ENCODE measurements around the gene GPC5. TPM values are rescaled to one million over a fixed set of nuclear protein-coding genes. Genes with fewer than 3 reads are reported as not detected.

Gene GPC5
- total RNA-seq, 3 donors from 2014 or later, result 0.51 to 1.2 TPM; not detected in 1

DNA sequence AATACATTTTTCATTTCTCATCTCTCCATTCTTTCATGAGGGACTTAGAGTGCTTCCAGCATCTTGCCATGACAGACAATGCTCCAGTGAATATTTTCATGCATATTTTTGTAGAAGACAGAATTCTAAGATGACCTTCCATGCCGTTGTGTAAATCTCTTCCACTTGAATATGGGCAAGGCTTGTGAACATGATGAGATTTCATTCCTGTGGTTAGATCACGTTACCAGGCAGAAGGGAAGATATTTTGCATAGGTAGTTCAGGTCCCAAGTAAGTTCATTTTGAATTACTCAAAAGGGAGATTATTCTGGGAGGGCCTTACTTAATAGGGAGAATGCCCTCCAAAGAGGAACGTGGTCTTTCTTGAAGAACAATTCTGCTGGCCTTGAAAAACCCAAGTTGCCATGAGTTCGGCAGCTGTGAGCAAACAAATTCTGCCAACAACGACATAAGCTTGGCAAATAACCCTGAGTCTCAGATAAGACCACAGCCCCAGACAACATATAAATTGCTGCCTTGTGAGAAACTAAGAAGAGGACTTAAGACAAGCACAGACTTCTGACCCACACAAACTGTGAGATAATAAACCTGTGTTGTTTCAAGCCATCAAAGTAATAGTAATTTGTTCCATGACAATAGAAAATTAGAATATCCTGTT lies 1427.6 kb downstream of the GPC5 start:
- Histone ChIP-seq H3K9me3 (no peaks in the 10 kb centered on the region), H3K4me3 (no peak overlapping the region), H3K36me3 (ENCODE audit: low read depth) (no peaks in the 10 kb centered on the region), H3K4me1 (ENCODE audit: low read depth) (no peaks in the 10 kb centered on the region)
- intact Hi-C loops (cut with DNase I, micrococcal nuclease), result no loop called here
- DNase-seq (no peak), ATAC-seq (no peak)
- TF ChIP-seq, protein P1, sequence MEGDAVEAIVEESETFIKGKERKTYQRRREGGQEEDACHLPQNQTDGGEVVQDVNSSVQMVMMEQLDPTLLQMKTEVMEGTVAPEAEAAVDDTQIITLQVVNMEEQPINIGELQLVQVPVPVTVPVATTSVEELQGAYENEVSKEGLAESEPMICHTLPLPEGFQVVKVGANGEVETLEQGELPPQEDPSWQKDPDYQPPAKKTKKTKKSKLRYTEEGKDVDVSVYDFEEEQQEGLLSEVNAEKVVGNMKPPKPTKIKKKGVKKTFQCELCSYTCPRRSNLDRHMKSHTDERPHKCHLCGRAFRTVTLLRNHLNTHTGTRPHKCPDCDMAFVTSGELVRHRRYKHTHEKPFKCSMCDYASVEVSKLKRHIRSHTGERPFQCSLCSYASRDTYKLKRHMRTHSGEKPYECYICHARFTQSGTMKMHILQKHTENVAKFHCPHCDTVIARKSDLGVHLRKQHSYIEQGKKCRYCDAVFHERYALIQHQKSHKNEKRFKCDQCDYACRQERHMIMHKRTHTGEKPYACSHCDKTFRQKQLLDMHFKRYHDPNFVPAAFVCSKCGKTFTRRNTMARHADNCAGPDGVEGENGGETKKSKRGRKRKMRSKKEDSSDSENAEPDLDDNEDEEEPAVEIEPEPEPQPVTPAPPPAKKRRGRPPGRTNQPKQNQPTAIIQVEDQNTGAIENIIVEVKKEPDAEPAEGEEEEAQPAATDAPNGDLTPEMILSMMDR (IDR thresholded peaks at IDR 0.05), result no peak

DNA sequence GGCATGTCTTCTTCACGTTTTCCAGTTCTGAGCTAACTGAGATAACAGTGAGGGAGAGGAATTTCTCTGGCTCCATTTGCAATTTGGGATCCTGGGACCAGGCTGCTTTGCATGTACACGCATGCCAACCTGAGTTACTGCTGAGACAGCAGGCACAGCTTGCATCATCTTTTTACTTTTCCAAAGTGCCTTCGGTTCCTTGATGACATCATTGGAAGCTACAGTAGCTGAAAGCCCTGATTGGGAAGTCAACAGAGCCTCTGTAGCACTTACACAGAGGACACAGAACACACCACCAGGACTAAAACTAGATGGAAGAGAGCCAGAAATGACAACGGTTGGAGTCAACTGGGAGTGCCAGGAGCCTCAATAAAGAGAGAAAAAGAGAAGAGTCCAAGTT lies 1429.1 kb downstream of the GPC5 start:
- ATAC-seq (no peak), DNase-seq (no peak)
- no peaks in the 10 kb centered on the region for H3K9me3 ChIP-seq
- no peaks in the 10 kb centered on the region for H3K4me1 ChIP-seq (ENCODE audit: low read depth)
- no peaks in the 10 kb centered on the region for H3K36me3 ChIP-seq (ENCODE audit: low read depth)
- H3K4me3 ChIP-seq, result no peak overlapping the region
- intact Hi-C loops (cut with DNase I, micrococcal nuclease), result no loop called here
- TF ChIP-seq, protein P1 (IDR thresholded peaks at IDR 0.05), result no peak

DNA sequence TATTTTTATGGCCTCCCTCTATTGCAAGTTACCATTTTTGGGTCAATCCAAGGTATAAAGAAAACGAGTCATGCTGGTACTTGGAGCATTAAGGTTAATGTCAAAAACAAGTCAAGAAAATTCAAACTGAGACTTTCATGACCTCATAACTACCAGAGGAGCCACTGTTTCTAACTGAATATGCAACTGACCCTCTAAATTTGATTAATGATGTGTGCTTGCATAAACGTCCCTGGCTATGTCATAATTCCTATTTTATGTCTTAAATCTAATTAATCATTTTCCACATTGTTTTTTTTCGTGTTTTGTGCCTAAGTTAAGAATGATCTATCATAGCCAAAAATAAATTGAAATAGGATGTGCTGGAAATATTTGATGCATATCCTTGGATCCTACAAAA lies 1431.5 kb downstream of the GPC5 start:
- Histone ChIP-seq H3K4me1 (ENCODE audit: low read depth) (no peaks in the 10 kb centered on the region), H3K36me3 (ENCODE audit: low read depth) (no peaks in the 10 kb centered on the region), H3K4me3 (no peak overlapping the region), H3K9me3 (no peaks in the 10 kb centered on the region)
- no peak for DNase-seq
- TF ChIP-seq, protein P1 (IDR thresholded peaks at IDR 0.05), result no peak
- intact Hi-C loops (cut with DNase I, micrococcal nuclease), result no loop called here
- no peak for ATAC-seq

DNA sequence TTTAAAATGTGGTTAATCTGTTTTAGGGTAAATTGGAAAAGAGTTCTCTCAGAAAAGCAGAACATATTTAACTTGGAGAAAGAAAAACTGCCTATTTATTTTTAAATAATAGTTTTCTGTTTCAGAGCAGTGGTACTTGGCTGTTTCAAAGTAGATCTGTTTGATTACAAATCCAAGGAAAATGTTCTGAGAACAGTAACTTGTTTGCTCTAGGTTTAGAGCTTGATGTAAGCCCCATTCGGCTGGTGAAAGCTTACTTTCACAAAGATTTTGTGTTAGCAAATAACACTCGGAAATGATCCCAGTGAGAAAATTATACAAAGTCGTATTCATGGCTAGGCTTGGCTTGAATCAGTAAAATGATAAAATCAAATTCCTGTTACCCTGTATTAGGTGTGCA lies 1432.4 kb downstream of the GPC5 start:
- H3K36me3 ChIP-seq (ENCODE audit: low read depth), result no peaks in the 10 kb centered on the region
- DNase-seq (no peak), ATAC-seq (no peak)
- H3K9me3 ChIP-seq, result no peaks in the 10 kb centered on the region
- no peaks in the 10 kb centered on the region for H3K4me1 ChIP-seq (ENCODE audit: low read depth)
- TF ChIP-seq, protein P1 (IDR thresholded peaks at IDR 0.05), result no peak
- intact Hi-C loops (cut with DNase I, micrococcal nuclease), result no loop called here
- no peak overlapping the region for H3K4me3 ChIP-seq

DNA sequence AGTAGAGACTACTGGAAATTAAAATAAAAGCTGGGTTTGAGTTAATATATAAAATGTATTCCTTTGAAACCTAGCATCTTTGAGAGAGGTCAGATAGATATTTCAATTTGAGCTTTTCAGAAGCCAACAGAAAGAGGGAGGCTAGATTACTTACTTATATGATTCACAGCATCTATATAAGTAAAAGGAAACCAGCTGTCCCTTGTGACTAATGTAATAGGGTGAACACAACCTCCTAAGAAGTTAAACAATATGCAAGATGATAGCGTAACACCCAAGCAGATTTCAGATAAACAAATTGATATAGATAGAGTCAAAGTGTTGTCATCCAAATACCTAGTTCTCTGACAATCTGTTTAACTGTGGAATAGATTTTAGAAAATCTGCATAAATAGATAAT lies 1434.7 kb downstream of the GPC5 start:
- Histone ChIP-seq H3K9me3 (no peaks in the 10 kb centered on the region), H3K4me1 (ENCODE audit: low read depth) (no peaks in the 10 kb centered on the region), H3K36me3 (ENCODE audit: low read depth) (no peaks in the 10 kb centered on the region), H3K4me3 (no peak overlapping the region)
- DNase-seq (no peak), ATAC-seq (no peak)
- TF ChIP-seq, protein P1 (IDR thresholded peaks at IDR 0.05), result no peak
- intact Hi-C loops (cut with DNase I, micrococcal nuclease), result no loop called here

DNA sequence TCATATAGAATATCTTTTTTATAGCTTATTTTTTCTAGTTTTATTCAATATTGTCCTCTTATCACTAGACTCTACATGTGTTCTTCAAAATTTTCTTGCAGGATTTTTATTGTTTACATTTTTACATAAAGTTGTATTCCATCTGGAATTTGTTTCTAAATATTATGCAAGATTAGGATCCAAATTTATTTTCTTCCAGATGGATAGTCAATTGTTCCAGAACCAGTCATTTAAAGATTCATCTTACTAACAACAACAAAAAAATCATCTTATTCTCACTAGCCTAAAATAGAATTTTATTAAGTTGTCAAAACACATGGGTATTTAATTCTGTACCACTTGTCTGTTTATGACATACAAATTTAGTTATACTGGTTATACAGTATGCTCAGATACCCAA lies 1437.8 kb downstream of the GPC5 start:
- no peak overlapping the region for H3K4me3 ChIP-seq
- H3K36me3 ChIP-seq (ENCODE audit: low read depth), result no peaks in the 10 kb centered on the region
- H3K9me3 ChIP-seq, result no peaks in the 10 kb centered on the region
- TF ChIP-seq, protein P1 (IDR thresholded peaks at IDR 0.05), result no peak
- DNase-seq (no peak), ATAC-seq (no peak)
- no peaks in the 10 kb centered on the region for H3K4me1 ChIP-seq (ENCODE audit: low read depth)
- intact Hi-C loops (cut with DNase I, micrococcal nuclease), result no loop called here

Measured in mucosa of descending colon (tissue), 3 donors.